Kidney (tissue), 14 donors: ENCODE data around the gene CPB1. TPM values are rescaled to one million over a fixed set of nuclear protein-coding genes. Genes with fewer than 3 reads are reported as not detected.

Experiments used
- DNase-seq, 5 donors: peaks; one replicate each; pipeline ENCODE4 v3.0.0-alpha.2; 2013 to 2020
- FAIRE-seq: peaks from 2 replicates; lab custom pipeline; 2012; peaks lifted over from hg19 to GRCh38; lab: Jason Lieb, UNC
- H3K27ac ChIP-seq, 2 donors: one replicate each; pipeline ENCODE4 v1.7.0; 2013; ENCODE audit warnings: low read depth in 2 of 2, low read length in 2 of 2, inconsistent platforms in 1 of 2
- H3K27me3 ChIP-seq: one replicate; pipeline ENCODE4 v1.7.1; 2013; ENCODE audit warnings: low read length, inconsistent platforms; ENCODE audit not compliant: control insufficient read depth, insufficient read depth
- H3K36me3 ChIP-seq, 3 donors: one replicate each; pipeline versions ENCODE4 v1.7.0 to v1.7.1; 2013; ENCODE audit warnings: low read length in 3 of 3, control low read depth in 1 of 3, inconsistent platforms in 1 of 3; ENCODE audit not compliant: insufficient read depth in 3 of 3, control insufficient read depth in 2 of 3
- H3K4me1 ChIP-seq, 3 donors: one replicate each; pipeline versions ENCODE4 v1.7.0 to v1.7.1; 2013; ENCODE audit warnings: low read length in 3 of 3, inconsistent platforms in 1 of 3, low read depth in 1 of 3; ENCODE audit not compliant: control insufficient read depth in 2 of 3, insufficient read depth in 2 of 3
- H3K4me3 ChIP-seq, 3 donors: one replicate each; pipeline versions ENCODE4 v1.7.0 to v1.8.1; 2013; ENCODE audit warnings: low read length in 3 of 3, control low read depth in 1 of 3, inconsistent platforms in 1 of 3
- H3K9ac ChIP-seq, 3 donors: one replicate each; pipeline versions ENCODE4 v1.7.0 to v1.7.1; 2013; ENCODE audit warnings: low read length in 3 of 3, control low read depth in 1 of 3, inconsistent platforms in 1 of 3
- H3K9me3 ChIP-seq, 3 donors: one replicate each; pipeline versions ENCODE4 v1.7.0 to v1.7.1; 2013; ENCODE audit warnings: low read length in 3 of 3, control low read depth in 1 of 3, inconsistent platforms in 1 of 3; ENCODE audit not compliant: control insufficient read depth in 2 of 3, insufficient read depth in 1 of 3
- intact Hi-C: fragments of 100-400 bp; cut with DNase I; formaldehyde crosslinking; loops from one replicate; pipeline ENCODE4 v1.11.1; 2022
- polyA plus RNA-seq: library from polyadenylated mRNA; stranded (reverse); fragments of 350-450 nt; fragmentation: Illumina TruSeq; extraction: RNeasy Lipid Tissue Mini Kit (QIAGEN cat#74804); gene quantifications from one replicate; pipeline ENCODE4 v1.2.3, GENCODE V29; 2014; ENCODE audit warnings: low read depth, low replicate concordance; ENCODE audit not compliant: insufficient read depth
- total RNA-seq: library from RNA; stranded (reverse); fragmentation: NEBNext Ultra II Directional; extraction: Animal tissue kit (Norgen Biotek cat#: 25700); gene quantifications from one replicate; pipeline ENCODE4 v1.2.1, GENCODE V29; 2021
- TF ChIP-seq, protein P1 (sequence below): IDR thresholded peaks from 3 replicates; pipeline ENCODE4 v1.5.1; 2012; ENCODE audit warnings: mild to moderate bottlenecking, moderate library complexity, borderline replicate concordance; ENCODE audit not compliant: insufficient read depth; ENCODE audit errors: extremely low read depth
- donor health status: control.
- donor health status: control.
- donor health status: control.
- donor health status: control.
- donor health status: control.
- donor health status: DM: yes; HTN: yes; CAD: no.
- donor health status: Normal renal cell carcinoma (clear cell type).

Gene CPB1
- total and polyA plus RNA-seq, 2 donors from 2014 or later: 0.41 TPM; not detected in 1

DNA sequence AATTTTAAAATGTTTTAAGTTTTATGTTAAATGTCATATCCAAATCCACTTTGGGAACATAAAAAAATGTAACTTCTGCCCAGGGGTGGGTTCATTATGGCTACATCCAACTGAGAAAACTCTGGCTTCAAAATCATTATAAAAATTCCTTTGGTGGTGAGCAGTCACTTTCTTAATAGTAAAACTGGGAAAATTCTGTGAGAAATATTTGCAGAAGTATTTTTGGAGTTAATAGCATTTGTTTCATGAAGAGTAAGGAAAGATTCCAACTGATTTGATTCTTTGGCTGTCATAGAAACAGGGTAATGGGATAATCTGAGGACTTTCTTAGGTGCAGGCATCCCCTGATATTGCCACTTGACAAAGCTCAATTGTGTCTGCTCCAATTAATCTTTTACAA, 76.3 kb downstream of the CPB1 start:
- TF ChIP-seq, protein P1, sequence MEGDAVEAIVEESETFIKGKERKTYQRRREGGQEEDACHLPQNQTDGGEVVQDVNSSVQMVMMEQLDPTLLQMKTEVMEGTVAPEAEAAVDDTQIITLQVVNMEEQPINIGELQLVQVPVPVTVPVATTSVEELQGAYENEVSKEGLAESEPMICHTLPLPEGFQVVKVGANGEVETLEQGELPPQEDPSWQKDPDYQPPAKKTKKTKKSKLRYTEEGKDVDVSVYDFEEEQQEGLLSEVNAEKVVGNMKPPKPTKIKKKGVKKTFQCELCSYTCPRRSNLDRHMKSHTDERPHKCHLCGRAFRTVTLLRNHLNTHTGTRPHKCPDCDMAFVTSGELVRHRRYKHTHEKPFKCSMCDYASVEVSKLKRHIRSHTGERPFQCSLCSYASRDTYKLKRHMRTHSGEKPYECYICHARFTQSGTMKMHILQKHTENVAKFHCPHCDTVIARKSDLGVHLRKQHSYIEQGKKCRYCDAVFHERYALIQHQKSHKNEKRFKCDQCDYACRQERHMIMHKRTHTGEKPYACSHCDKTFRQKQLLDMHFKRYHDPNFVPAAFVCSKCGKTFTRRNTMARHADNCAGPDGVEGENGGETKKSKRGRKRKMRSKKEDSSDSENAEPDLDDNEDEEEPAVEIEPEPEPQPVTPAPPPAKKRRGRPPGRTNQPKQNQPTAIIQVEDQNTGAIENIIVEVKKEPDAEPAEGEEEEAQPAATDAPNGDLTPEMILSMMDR: no peak
- no peak overlapping the region for H3K9ac ChIP-seq
- intact Hi-C loops: no loop called here
- no peaks in the 10 kb centered on the region for H3K27me3 ChIP-seq
- H3K4me1 ChIP-seq: no peaks in the 10 kb centered on the region
- no peak overlapping the region for H3K27ac ChIP-seq
- no peaks in the 10 kb centered on the region for H3K36me3 ChIP-seq
- FAIRE-seq (no peak), DNase-seq (no peak)
- H3K9me3 ChIP-seq: no peaks in the 10 kb centered on the region
- no peak overlapping the region for H3K4me3 ChIP-seq

DNA sequence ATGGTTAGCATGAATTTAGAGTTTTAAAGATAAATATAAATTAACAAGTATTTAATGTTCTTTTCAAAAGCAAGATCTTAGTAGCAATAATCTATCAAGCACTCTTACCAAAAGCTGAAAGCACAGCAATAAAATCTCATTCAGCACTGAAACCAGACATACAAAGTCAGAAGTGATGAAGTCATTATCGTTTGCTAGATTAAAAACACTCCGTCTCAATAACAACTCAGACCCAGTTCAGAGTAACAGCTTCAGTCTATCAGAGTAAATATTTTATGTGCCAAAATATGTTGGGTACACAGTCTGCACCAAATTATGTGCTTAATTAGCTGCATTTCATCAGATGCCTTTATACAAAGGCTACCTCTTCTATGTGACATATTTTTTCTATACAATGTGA, 79.1 kb downstream of the CPB1 start:
- H3K4me3 ChIP-seq: no peak overlapping the region
- H3K9ac ChIP-seq: no peak overlapping the region
- DNase-seq (no peak), FAIRE-seq (no peak)
- no peaks in the 10 kb centered on the region for H3K36me3 ChIP-seq
- TF ChIP-seq, protein P1: no peak
- intact Hi-C loops: no loop called here
- no peaks in the 10 kb centered on the region for H3K27me3 ChIP-seq
- H3K4me1 ChIP-seq: no peaks in the 10 kb centered on the region
- H3K9me3 ChIP-seq: no peaks in the 10 kb centered on the region
- H3K27ac ChIP-seq: no peak overlapping the region

Other genes starting within 250 kb of the CPB1 start
- gene AGTR1, start 129.9 kb upstream of the CPB1 start, total RNA-seq: 5.6 TPM
- gene AGTR1, start 129.9 kb upstream of the CPB1 start, polyA plus RNA-seq: 14.8 TPM
- gene CPA3, start 37.5 kb downstream of the CPB1 start, total RNA-seq: 47.9 TPM
- not detected for gene CPA3, start 37.5 kb downstream of the CPB1 start, polyA plus RNA-seq
- gene GYG1, start 163.7 kb downstream of the CPB1 start, total RNA-seq: 37.9 TPM
- 31.3 TPM for gene GYG1, start 163.7 kb downstream of the CPB1 start, polyA plus RNA-seq